Measurements from ENCODE around the gene POLR3GL.

POLR3GL gene

DNA sequence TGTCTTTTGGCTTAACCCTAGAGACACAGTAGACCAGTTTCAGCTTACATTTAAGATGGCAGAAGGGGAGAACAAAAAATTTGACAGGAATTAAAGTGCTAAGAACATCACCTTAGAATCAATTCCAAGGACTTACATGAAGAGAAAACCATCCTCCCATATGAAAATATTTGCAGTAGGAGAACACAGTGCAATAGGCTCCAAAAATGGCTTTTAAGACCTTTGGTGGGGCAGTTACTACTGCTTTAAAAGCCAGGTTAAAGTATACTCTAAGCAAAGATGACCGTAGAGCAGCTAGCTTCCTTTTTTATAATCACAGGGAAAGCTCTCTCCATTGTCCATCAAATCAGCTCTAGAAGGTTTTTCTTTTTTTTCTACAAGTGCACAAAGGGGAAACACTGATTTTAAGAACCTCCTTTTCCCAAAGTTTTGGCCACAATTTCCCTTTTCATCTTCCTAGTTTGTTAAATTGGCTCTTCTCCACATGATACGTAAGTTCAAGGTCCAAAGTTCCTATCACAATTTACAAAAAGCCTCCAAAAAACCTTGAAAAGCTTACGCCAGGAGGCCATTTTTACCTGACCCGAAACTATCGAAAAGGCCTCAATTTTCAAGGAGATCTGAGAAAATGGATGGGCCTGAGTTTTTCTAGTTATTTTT, 28.6 kb downstream of the POLR3GL start:
- no peak for DNase-seq (ENCODE audit: low read depth in 2 of 2)

DNA sequence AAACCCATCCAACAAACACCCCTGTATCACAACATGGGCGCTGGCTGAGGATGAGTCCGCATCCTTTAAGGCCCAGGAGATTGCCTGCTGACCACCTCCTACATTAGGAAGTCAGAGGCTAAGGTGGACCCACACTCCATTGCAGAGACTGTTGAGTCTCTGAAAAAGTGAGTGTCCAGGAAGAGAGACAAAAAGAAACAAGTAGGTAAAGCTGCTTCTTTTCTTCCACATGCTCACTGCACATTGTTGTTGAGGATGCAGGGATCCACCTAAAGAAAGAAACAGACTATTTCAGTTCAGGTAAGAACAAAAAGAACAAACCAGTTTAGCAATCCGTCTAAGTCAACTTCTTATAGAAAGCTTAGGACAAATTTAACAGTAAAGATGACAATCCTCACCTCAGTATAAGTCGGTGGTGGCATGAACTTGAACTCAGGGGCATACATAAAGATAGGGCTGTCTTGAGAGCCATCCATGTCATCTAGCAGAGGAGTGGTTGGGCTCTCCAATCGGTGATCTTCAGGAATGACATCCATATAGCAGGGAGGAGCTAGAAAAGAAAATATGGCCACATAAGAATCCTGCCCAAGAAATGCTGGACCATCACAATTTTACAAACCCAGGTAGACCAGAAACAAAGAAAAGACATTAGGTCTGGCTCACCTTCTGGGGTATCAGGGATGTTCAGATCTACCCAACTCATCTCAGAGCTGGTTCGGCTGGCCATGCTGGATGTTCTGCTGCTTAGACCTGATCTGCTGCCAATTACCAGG, 29.3 kb downstream of the POLR3GL start:
- no peak for DNase-seq (ENCODE audit: low read depth in 2 of 2)

DNA sequence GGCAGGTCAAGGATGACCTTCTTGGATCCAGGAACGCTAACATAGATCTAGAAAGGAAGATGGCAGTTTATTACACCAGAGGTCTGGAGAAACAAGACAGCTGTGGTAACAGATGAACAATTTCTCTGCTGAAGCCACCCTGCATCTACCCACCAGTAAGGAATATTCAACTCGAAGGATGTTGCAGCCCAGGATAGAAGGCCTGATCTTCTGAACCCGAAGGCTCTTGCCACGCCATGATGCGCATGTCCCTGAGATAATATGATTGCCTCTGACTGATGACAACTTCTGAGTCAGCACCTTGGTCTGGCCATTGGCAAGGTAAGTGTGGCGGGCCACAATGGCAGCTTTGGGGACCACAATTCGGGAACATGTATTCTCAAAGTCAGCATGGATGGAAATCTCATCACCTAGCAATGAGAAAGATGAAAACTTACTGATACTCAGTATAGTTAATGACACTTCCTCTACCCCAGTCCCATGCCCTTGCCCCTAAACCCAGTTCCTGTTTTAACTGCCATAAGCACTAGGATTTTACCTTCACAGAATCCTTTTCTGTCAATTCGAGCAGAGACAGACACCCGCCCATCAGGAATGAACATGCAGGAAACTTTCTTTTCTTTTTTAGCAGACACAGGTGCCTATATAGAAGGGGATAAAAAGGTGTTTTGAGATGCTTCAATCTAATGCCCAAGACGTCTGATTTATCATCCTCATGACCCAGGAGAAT, 30.1 kb downstream of the POLR3GL start:
- no peak for DNase-seq (ENCODE audit: low read depth in 2 of 2)

DNA sequence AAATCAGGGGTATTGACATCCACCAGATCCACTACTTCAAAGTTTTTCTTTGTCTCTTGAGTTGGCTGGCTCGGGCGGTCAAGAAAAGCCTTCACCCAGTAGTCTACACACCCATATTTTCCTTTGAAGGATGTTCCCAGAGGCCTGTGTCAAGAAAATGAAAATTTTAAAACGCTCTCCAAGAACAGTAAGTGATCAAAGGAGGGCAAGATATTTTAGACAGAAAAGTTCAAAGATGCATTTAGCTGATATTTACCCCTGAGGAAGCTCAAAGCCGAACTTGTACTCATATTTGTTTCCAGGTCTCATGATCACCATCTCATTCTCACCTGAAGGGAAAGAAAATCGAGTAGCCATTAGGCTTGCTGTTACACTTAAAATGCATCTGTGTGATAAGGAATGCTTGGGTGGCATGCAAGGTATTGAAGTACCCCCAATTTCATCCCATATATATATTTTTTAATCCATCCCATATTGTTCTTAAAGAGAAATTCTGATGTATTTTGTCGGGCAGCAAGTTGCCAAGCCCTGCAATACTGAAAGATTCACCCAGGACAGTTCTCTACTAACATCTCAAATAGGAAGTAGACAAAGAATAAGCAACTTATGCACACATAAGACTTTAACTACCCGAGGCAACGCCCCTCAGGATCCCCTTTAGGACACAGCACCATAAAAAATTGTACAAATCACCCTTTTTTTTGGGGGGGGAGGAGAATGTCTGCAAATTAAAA, 30.8 kb downstream of the POLR3GL start:
- no peak for DNase-seq (ENCODE audit: low read depth in 2 of 2)

DNA sequence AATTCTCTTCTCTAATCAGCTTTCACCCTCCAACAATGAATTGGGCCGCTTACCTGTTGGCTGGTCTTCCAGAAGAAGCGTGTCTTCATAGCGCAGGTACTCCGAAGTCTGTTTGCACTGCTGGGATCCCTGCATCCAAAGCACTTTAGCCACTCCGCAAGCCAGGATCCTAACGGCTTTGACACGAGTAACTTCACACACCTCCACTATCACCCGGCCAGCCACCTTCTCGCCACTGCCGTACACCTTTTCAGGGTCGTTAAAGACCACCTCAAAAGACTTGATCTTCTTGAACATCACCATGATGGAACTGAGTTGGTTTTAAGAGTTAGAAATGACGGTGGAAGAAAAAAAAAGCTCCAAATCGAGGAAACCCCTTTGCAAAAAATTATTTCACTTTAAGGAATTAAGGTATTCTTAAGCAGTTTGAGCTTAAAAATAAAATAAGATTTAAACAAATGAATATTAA, 31.5 kb downstream of the POLR3GL start:
- DNase-seq (ENCODE audit: low read depth in 2 of 2) = no peak

DNA sequence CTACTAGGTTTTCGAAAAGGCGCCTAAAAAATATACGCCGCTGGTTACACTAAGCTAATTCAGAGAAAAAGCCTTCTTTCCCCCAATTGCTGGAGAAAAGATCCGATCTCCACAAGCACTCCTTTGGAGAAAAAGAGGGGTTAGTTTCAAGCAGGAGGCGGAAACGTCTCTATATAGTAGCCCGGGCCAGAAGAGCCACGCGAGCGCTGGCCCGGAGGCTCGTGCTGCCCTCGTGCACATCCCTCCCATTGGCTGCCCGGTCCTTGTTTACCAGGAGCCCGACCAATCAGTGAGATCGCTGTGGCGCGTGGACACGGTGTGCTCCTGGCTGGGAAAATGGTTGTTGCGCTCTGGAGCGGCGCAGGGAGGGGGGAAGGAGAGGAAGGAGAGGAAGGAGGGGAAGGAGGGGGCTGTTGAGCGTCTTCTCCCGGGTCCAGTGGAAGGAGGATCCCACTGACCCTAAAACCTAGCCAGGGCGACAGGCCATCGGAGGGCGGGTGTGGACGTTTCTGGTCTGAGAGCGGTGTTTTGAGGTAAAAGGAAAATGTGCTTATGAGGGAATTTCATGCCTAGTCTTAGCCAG, 32.0 kb downstream of the POLR3GL start, which contains the start of gene TXNIP:
TXNIP (minus strand) TSS at position 147 of the 583 bp plus-strand sequence. CDS start 313 bp downstream, outside the sequence.
- DNase-seq (ENCODE audit: low read depth in 2 of 2) = peak; percentile 84 to 85

DNA sequence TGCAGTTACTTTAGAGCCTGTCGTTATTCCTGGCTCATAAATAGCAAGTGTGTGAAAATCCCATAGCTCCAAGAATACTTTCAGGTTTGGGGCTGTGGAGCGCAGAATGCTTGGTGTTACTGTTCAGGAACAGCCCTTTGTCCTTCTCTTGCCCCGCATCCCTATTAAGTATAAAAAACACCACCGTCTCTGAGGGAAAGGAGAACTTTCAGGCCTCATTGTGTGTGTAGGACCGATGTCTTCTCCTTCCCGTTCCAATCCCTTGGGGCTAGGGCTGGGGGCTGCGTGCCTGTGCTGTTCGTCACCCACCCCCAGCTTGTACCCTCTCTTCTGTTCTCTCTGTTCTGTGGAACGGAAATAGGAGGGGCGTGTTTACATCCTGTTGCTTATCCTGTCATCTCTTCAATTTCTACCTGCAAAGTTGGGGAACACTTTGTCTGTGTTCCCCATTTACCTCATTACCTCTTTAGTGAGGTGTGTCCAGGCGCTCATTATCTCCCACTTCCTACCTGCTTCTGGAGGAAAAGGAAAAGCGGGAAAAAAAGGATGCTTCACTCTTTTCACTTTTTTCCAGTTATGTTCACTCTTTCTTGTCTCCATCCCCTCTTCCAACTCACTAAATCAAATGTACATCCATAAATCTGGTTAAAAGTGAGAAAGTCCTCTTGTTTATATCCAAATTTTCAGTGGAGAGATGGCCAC, 32.7 kb downstream of the POLR3GL start:
- peak in 1 of 2 donors; percentile 25 for DNase-seq (ENCODE audit: low read depth in 2 of 2)

DNA sequence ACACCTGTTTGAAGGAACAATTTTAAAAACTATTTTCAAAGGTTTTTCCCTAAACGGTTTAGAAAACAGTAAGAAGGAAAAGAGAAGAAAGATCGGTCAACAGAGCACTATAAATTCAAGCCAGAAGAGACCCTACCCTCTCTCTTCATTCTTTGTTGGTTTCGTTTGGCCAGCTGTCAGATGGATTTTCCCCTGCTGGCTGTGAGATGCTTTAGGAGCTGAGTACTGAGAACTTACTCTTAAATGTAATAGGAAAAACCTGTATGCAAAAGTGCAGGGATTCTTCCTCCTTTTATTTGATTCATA, 33.2 kb downstream of the POLR3GL start:
- DNase-seq (ENCODE audit: low read depth in 2 of 2) = no peak

DNA sequence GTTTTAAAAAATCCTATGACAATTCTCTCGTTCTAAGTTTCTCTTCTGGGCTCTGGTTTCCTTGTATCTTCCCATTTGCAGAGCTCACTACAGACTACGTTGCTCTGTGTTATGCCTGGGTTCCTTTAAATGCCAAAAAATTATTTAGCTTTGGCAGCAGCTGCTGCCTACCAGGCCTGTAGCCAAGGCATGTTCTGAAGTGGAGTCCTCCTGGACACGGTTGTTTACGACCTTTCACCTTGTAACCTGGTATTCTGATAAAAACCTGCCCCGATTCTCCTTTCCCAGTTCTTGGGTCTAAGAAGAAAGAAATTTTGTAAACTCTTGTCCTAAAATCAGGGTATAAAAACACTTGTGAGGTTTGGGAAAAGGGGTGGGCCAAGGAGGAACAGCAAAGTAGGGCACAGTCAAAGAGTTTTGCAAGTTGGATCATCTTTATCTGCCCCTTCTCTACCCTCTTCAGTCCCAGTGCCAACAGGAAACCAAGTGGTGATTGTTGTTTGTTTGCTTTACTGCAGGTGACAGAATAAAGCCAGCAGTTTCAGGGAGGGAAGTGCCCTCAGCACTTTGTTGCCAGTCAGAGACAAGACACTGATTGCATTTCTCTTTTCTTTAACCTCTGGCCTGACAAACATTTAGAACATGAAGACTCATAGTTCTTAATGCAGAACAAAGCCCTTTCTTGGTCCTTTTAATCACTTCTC, 35.0 kb downstream of the POLR3GL start:
- DNase-seq (ENCODE audit: low read depth in 2 of 2) = no peak

DNA sequence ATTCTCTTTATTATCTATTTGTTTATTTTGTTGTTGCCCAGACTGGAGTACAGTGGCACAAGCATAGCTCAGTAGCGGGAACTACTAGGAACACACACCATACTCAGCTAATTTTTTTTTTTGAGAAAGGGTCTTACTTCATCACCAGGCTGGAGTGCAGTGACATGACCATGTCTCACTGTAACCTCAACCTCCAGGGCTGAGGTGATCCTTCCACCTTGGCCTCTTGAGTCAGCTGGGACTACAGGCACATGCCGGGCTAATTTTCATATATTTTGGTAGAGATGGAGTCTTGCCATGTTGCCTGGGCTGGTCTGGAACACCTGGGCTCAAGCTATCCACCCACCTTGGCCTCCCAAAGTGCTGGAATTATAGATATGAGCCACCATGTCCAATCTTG, 37.2 kb downstream of the POLR3GL start:
- DNase-seq (ENCODE audit: low read depth in 2 of 2) = no peak

DNA sequence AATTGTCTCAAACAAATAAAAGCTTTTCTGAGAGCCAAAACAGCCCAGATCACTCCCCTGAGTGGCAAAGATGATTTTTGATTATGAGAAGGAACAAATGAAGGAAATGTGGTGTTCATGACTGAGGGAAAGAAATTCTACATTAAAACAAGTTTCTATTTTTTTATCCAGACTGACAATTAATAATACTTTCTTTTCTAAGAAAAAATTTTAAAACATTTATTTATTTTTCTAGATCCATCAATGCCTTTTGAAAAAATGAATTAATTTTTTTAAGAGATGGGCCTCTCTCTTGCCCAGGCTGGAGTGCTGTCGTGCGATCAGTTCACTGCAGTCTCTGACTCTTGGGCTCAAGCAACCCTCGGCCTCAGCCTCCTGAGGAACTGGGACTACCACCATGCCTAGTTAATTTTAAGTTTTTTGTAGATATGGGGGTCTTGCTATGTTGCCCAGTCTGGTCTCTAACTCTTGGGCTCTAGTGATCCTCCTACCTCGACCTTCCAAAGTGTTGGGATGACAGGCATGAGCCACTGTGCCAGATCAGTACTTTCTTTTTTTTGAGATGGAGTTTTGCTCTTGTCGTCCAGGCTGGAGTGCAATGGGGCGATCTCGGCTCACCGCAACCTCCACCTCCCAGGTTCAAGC, 43.1 kb downstream of the POLR3GL start:
- DNase-seq (ENCODE audit: low read depth in 2 of 2) = no peak

DNA sequence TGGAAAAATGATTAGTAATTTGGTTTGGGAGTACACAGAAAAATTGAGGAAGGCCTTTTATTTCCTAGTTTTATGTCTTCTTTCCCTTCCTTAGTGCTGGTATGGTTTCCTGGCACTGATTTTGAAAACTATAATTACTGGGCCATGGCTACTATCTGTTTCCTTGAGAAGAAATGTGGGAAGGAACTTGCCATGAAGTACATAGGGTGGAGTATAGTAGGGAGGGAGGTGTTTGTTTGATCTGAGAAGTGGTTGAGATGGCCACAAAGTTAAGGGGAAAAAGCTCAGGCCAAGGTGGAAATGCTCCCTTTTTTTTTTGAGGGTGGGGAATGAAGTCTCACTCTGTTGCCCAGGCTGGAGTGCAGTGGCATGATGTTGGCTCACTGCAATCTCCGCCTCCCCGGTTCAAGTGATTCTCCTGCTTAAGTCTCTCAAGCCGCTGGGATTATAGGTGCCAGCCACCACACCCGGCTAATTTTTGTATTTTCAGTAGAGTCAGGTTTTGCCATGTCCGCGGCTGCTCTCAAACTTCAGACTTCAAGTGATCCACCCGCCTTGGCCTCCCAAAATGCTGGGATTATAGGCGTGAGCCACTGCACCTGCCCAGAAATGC, 45.7 kb downstream of the POLR3GL start:
- no peak for DNase-seq (ENCODE audit: low read depth in 2 of 2)

DNA sequence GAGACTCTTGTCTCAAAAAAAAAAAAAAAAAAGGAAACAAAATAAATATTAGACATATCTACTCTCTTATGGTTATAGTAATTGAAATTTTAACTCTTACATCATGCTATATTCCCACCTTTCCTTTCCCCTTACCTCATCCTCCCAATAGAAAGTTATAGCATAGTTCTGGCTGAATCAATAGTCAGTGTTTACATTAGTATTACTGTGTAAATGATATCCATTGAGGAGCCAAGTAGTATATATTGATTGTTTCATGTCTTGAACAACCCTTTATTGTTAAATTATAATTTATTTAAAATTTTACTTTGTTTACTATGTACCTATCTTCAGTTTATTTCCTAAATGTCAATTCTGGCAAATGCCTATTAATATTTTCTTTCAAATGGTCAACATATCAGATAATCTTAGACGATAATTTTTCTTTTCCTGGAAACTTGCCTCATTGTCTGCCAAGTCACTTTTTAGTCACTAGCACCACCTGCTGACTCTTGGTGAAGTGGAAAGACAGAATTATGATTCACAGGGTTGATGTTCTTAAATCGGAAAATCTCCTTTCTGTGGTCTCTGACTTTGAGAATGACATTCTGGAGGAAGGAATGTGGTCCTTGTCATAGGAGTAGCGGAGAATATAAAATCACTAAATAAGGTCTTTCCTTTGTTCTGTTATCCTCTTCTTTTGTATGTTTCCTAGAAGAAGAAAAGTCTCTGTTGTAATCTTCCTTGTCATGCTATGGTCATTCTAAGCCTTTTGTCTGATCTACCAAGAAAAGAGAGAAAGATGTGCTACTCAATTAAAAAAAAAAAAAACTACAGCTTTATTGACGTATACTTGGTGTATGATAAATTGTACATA, 48.4 kb downstream of the POLR3GL start:
- DNase-seq (ENCODE audit: low read depth in 2 of 2) = no peak

DNA sequence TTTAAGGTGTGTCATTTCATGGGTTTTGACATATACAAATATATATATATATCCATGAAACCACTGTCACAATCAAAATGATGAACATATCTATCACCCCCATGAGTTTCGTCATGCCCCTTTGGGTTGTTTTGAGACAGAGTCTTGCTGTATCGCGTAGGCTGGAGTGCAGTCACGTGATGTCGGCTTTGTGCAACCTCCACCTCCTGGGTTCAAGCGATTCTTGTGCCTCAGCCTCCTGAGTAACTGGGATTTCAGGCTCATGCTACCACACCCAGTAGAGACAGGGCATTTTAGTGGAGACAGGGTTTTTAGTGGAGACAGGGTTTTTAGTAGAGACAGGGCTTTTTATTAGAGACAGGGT, 49.1 kb downstream of the POLR3GL start:
- DNase-seq (ENCODE audit: low read depth in 2 of 2) = no peak

DNA sequence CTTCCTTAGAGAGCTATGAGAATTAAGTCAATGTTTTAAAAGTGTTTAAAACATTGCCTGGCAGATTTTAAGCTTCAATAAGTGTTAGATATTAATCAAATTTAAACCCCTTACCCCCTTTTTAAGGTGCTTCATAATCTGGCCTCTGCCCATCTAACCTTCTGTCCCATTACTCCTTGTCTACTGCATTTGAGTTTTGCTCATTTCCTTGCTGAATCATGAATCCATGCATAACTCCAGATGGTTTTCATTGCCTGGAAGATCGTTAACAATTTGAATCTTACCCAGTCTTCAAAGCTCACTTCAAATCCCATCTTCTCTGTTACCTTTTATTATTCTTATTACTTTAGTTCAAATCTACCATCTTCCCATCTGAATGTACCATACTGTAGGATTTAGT, 52.4 kb downstream of the POLR3GL start:
- DNase-seq (ENCODE audit: low read depth in 2 of 2) = no peak

DNA sequence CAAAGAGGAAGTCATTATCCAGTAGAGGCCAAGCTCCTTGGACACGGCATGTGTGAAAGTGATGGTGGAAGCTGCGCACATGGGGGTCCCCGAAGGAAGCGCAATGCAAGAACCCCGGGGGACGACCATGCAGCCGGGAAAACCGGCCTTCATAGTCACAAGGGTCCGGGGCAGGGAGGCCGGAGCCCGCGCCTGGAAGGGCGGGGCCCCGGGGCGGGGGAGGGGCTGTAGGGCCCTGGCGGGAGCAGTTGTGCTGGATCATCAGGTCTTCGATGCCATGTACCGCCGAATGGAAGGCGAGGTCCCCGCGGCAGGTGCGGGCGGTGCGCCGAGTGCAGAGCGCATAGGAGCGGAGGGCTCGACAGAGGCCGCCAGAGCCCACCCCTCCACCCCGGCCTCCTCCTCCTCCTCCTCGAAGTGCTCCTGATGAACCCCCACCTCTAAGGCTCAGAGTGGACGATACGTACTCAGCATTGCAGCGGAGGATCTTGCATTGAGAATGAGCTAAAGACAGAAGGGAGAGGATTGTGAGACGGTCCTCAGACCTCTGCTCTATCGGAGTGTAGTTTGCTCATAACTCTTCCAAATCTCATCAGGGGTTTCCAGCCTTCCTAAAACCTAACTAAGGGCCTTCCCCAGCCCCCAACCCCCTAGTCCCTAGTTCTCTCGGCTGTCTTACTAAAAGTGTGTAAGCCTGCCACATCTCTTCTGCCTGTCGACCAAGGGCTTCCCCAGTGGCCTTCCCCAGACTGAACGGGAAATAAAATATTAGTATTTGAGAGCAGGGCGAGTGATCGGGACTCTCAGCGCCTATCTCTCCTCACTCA, 55.0 kb downstream of the POLR3GL start:
- no peak for DNase-seq (ENCODE audit: low read depth in 2 of 2)
